Measurements from ENCODE around the gene MCTP1.

DNA sequence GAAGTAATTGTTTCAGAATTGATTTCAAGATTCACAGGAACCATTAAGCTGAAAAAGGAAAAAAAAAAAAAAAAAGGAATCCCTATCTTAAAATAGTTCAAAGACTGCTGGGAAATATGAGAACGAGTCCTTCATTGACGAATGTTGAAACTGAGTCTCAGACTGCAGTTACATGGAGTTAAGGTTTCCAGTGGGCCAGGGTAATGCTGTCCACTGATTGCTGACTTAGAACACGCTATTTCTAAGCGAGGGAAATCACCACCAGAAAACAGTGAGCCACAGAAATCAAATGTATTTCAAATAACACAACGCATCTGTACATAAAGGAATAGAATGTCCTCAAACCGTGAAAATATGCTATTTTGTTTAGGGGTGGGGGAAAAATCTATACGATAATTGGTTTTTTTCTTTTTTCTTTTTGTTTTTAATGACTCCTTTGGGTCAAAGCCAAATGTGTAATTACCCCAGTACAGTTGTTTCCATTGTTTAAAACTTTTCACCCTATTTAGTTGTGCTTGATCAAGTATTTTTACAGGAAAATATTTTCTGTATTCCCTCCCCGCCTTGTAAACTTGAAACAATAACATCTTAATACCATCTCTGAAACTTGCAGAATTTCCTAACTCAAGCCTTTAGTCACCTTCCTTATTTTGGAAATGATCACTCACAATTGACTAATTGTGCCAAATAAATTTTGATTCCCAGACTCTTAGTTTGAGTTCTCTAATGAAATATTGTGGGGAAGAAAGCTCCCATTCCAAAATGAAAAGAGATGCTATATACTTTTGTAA, 208.3 kb downstream of the MCTP1 start:
- TF ChIP-seq, protein P1, sequence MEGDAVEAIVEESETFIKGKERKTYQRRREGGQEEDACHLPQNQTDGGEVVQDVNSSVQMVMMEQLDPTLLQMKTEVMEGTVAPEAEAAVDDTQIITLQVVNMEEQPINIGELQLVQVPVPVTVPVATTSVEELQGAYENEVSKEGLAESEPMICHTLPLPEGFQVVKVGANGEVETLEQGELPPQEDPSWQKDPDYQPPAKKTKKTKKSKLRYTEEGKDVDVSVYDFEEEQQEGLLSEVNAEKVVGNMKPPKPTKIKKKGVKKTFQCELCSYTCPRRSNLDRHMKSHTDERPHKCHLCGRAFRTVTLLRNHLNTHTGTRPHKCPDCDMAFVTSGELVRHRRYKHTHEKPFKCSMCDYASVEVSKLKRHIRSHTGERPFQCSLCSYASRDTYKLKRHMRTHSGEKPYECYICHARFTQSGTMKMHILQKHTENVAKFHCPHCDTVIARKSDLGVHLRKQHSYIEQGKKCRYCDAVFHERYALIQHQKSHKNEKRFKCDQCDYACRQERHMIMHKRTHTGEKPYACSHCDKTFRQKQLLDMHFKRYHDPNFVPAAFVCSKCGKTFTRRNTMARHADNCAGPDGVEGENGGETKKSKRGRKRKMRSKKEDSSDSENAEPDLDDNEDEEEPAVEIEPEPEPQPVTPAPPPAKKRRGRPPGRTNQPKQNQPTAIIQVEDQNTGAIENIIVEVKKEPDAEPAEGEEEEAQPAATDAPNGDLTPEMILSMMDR (IDR thresholded peaks at IDR 0.05) = no peak
- TF ChIP-seq POLR2A (IDR thresholded peaks at IDR 0.05) (no peak), EP300 (IDR thresholded peaks at IDR 0.05; ENCODE audit: low read depth) (no peak)

Data from transverse colon (tissue), 3 donors.